HG02763 (cell line): ENCODE data around the gene MUC13.

Source experiments
- ATAC-seq: cut with Tn5 transposase; IDR thresholded peaks from one replicate; pipeline ENCODE4 v1.9.1; 2021; ENCODE audit warnings: mild to moderate bottlenecking, moderate library complexity; ENCODE audit not compliant: unreplicated experiment

Gene MUC13

GRCh38 chr3:124878561-124879336, 55.8 kb downstream of the MUC13 start:
- ATAC-seq, result no peak

GRCh38 chr3:124877674-124878073, 56.9 kb downstream of the MUC13 start:
- no peak for ATAC-seq

GRCh38 chr3:124876401-124876878, 58.1 kb downstream of the MUC13 start:
- no peak for ATAC-seq

GRCh38 chr3:124873226-124873625, 61.3 kb downstream of the MUC13 start:
- ATAC-seq, result no peak

GRCh38 chr3:124867511-124867910, 67.0 kb downstream of the MUC13 start:
- no peak for ATAC-seq

- no peak for ATAC-seq
Observed at GRCh38 chr3:124862006-124862405, 72.5 kb downstream of the MUC13 start.

- ATAC-seq, result no peak
Observed at GRCh38 chr3:124861041-124861440, 73.5 kb downstream of the MUC13 start.

- no peak for ATAC-seq
Observed at GRCh38 chr3:124860599-124860998, 74.0 kb downstream of the MUC13 start.

- no peak for ATAC-seq
Observed at GRCh38 chr3:124859025-124859424, 75.5 kb downstream of the MUC13 start.

- no peak for ATAC-seq
Observed at GRCh38 chr3:124858275-124858674, 76.3 kb downstream of the MUC13 start.

GRCh38 chr3:124856677-124857076, 77.9 kb downstream of the MUC13 start:
- no peak for ATAC-seq
